ENCODE measurements around the gene GATA6. TPM values are rescaled to one million over a fixed set of nuclear protein-coding genes. Genes with fewer than 3 reads are reported as not detected.

The GATA6 gene
- total RNA-seq, 1 donor from 2014 or later = 23.8 TPM

DNA sequence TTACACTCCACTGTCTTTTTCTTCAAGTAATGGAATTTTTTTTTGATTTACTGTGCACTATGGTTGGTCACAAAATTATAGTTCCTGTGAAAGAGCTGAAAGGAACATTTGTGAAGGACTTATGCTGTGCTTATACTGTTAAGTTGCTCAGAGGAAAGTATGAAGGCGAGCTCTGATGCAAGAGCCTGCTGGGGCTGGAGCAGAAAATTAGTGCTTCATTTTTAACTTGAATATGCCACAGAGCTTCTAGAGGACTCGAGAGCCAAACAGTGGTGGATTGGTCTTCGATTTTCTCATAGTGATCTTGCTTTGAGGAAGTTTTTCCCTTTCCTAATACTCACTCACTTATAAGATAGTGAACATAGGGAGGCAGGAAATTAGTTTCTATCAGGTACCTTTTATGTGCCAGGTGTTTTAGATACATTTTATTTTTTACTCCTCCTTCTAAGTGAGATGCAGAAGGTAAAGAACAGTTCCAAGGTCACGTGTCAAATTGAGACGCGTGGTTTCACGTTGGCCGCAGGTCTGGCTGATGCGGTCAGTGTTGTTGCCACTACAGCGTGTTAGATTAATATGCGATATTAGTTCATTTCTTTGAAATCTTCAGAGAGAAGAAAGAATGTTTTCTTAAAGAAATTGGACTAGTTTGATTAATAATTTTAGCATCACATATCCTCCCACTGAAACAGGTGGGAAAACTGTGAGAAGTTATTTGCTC, 20.2 kb downstream of the GATA6 start:
- Mint-ChIP-seq H3K36me3 (ENCODE audit: low read depth, unreplicated experiment) (peaks cover 12% of the 10 kb centered on the region), H3K9me3 (ENCODE audit: unreplicated experiment) (no peaks in the 10 kb centered on the region), H3K27ac (ENCODE audit: unreplicated experiment) (no peak overlapping the region), H3K4me1 (ENCODE audit: unreplicated experiment) (peaks cover 54% of the 10 kb centered on the region), H3K27me3 (ENCODE audit: unreplicated experiment) (peaks cover 2% of the 10 kb centered on the region), H3K4me3 (ENCODE audit: unreplicated experiment) (no peak overlapping the region)
- no peak for DNase-seq (ENCODE audit: low spot score)
- TF ChIP-seq, protein P1, sequence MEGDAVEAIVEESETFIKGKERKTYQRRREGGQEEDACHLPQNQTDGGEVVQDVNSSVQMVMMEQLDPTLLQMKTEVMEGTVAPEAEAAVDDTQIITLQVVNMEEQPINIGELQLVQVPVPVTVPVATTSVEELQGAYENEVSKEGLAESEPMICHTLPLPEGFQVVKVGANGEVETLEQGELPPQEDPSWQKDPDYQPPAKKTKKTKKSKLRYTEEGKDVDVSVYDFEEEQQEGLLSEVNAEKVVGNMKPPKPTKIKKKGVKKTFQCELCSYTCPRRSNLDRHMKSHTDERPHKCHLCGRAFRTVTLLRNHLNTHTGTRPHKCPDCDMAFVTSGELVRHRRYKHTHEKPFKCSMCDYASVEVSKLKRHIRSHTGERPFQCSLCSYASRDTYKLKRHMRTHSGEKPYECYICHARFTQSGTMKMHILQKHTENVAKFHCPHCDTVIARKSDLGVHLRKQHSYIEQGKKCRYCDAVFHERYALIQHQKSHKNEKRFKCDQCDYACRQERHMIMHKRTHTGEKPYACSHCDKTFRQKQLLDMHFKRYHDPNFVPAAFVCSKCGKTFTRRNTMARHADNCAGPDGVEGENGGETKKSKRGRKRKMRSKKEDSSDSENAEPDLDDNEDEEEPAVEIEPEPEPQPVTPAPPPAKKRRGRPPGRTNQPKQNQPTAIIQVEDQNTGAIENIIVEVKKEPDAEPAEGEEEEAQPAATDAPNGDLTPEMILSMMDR (IDR thresholded peaks at IDR 0.05; ENCODE audit: unreplicated experiment) = no peak

DNA sequence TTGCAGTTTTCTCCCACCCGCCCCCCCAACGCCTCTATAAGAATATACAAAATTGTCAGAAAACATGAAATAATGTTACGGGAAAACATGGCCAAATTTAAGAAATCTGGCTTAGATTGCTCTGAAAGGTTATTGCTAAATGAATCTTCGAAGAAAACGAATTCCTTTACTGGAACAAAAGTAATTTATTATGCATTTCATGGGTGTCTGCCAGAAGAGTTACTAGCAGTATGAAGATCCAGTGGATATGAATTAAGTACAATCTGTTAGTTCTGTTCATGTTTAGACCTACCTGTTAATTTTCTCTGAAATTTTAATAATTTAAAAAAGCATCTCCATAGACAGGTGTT, 21.9 kb downstream of the GATA6 start:
- peaks cover 64% of the 10 kb centered on the region for H3K4me1 Mint-ChIP-seq (ENCODE audit: unreplicated experiment)
- H3K4me3 Mint-ChIP-seq (ENCODE audit: unreplicated experiment) = no peak overlapping the region
- peaks cover 2% of the 10 kb centered on the region for H3K27me3 Mint-ChIP-seq (ENCODE audit: unreplicated experiment)
- no peaks in the 10 kb centered on the region for H3K9me3 Mint-ChIP-seq (ENCODE audit: unreplicated experiment)
- peaks cover 6% of the 10 kb centered on the region for H3K36me3 Mint-ChIP-seq (ENCODE audit: low read depth, unreplicated experiment)
- DNase-seq (ENCODE audit: low spot score) = no peak
- no peak overlapping the region for H3K27ac Mint-ChIP-seq (ENCODE audit: unreplicated experiment)
- TF ChIP-seq, protein P1 (IDR thresholded peaks at IDR 0.05; ENCODE audit: unreplicated experiment) = no peak

DNA sequence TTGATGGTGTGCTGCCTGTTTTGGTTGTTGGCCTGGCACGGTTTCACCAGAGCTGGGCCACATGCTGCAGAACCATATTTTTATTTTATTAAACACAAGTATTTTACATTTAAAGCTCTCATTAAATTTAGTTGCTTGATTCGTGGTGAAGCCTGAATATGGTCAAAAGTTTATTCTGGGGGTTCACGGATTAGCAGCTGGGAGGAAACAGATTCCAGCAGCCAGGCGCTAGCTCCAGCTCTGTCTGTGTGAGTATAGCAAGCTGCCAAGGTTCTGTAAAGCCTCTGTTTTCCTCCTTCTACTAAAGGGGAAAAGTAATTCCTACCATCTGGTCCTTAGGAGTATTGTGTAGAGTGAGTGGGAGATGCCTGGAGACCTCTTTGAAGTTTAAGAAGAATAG, 22.5 kb downstream of the GATA6 start:
- peaks cover 2% of the 10 kb centered on the region for H3K27me3 Mint-ChIP-seq (ENCODE audit: unreplicated experiment)
- TF ChIP-seq, protein P1 (IDR thresholded peaks at IDR 0.05; ENCODE audit: unreplicated experiment) = no peak
- peaks cover 64% of the 10 kb centered on the region for H3K4me1 Mint-ChIP-seq (ENCODE audit: unreplicated experiment)
- no peak for DNase-seq (ENCODE audit: low spot score)
- peak overlapping the region; percentile 68 for H3K27ac Mint-ChIP-seq (ENCODE audit: unreplicated experiment)
- no peak overlapping the region for H3K4me3 Mint-ChIP-seq (ENCODE audit: unreplicated experiment)
- H3K9me3 Mint-ChIP-seq (ENCODE audit: unreplicated experiment) = no peaks in the 10 kb centered on the region
- H3K36me3 Mint-ChIP-seq (ENCODE audit: low read depth, unreplicated experiment) = peaks cover 6% of the 10 kb centered on the region

DNA sequence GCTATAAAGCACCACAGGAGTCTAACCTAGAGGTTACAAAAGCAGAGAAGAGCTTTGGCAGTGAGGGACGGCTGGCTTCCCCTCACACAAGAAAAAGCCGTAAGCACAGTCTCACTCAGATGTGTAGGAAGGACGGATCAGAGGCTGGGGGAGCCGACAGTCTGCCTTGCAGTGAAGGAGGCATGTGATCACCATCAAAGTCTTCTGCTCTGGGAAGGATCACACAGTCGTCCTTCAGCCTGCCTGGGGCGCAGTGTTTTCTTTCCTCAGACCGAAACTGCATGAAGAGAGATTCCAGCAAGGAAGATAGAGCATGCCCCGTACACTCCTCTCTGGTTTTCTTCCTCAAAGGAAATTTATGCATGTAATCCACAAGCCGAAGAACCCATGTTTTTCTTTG, 24.1 kb downstream of the GATA6 start:
- TF ChIP-seq, protein P1 (IDR thresholded peaks at IDR 0.05; ENCODE audit: unreplicated experiment) = no peak
- no peak for DNase-seq (ENCODE audit: low spot score)
- Mint-ChIP-seq H3K4me3 (ENCODE audit: unreplicated experiment) (no peak overlapping the region), H3K4me1 (ENCODE audit: unreplicated experiment) (peaks cover 71% of the 10 kb centered on the region), H3K9me3 (ENCODE audit: unreplicated experiment) (no peaks in the 10 kb centered on the region), H3K27ac (ENCODE audit: unreplicated experiment) (peak overlapping the region; percentile 95), H3K27me3 (ENCODE audit: unreplicated experiment) (peaks cover 3% of the 10 kb centered on the region), H3K36me3 (ENCODE audit: low read depth, unreplicated experiment) (peaks cover 9% of the 10 kb centered on the region)

DNA sequence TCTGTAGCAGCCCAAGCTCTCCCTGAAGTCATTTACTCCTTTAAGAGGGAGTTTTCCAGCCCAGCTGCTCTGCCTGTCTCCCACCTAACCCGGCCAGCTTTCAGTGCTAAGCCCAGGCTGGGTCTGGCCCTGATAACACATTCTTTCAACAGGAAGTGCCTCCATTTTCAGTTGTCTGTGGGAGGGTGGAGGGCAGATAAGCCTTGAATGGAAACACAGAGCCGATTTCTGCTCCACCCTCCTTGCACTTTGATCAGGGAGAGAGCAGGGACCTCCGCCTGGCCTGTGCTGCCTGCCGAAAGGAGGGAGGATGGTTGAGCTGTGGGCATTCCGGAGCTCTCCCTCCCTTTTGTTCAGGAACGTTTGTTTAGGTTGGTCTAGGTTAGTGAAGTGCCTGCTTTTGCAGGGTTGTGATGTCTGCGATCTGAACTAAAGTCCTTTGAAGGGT, 24.8 kb downstream of the GATA6 start:
- Mint-ChIP-seq H3K27me3 (ENCODE audit: unreplicated experiment) (peaks cover 3% of the 10 kb centered on the region), H3K4me1 (ENCODE audit: unreplicated experiment) (peaks cover 71% of the 10 kb centered on the region), H3K9me3 (ENCODE audit: unreplicated experiment) (no peaks in the 10 kb centered on the region), H3K4me3 (ENCODE audit: unreplicated experiment) (peak overlapping the region; percentile 17), H3K36me3 (ENCODE audit: low read depth, unreplicated experiment) (peaks cover 13% of the 10 kb centered on the region), H3K27ac (ENCODE audit: unreplicated experiment) (peak overlapping the region; percentile 95)
- TF ChIP-seq, protein P1 (IDR thresholded peaks at IDR 0.05; ENCODE audit: unreplicated experiment) = no peak
- DNase-seq (ENCODE audit: low spot score) = peak; percentile 61

Measured in endothelial cell (in vitro differentiated cells).